SU-DHL-6 (cell line): Measurements from ENCODE around the gene OR4F15.

Source experiments
- H2AFZ ChIP-seq: fragments of 200-600 bp; sonication (generic); 2 replicates; pipeline ENCODE4 v1.6.1; 2014; ENCODE audit warnings: low read depth, mild to moderate bottlenecking, moderate library complexity, mixed read lengths, antibody characterized with exemption, low read length; ENCODE audit not compliant: severe bottlenecking
- H3F3A ChIP-seq: fragments of 200-600 bp; shearing (Covaris generic); 2 replicates; pipeline ENCODE4 v1.6.0; 2016; ENCODE audit warnings: antibody characterized with exemption, mild to moderate bottlenecking; ENCODE audit not compliant: insufficient read depth
- H3K27ac ChIP-seq: fragments of 200-600 bp; sonication (generic); 2 replicates; pipeline ENCODE4 v1.5.1; 2016; ENCODE audit warnings: low read depth, mild to moderate bottlenecking, low read length, moderate library complexity, mixed read lengths
- H3K27me3 ChIP-seq: fragments of 200-600 bp; sonication (generic), shearing (Covaris generic); 2 replicates; pipeline ENCODE4 v1.6.0; 2014; ENCODE audit warnings: mild to moderate bottlenecking, low read length
- H3K36me3 ChIP-seq: fragments of 200-600 bp; sonication (generic); 2 replicates; pipeline ENCODE4 v1.6.1; 2014; ENCODE audit warnings: mild to moderate bottlenecking, low read length, mixed read lengths
- H3K4me2 ChIP-seq: fragments of 300-600, 200-600 bp; shearing (Covaris generic), sonication (generic); 2 replicates; pipeline ENCODE4 v1.6.0; 2014; ENCODE audit warnings: low read length, low read depth, mild to moderate bottlenecking; ENCODE audit not compliant: poor library complexity, severe bottlenecking
- H3K4me3 ChIP-seq: fragments of 200-600 bp; sonication (generic); 2 replicates; pipeline ENCODE4 v1.5.1; 2014; ENCODE audit warnings: antibody characterized with exemption, low read length, mild to moderate bottlenecking, mixed read lengths; ENCODE audit not compliant: insufficient read depth, poor library complexity, severe bottlenecking
- H3K79me2 ChIP-seq: fragments of 200-600 bp; sonication (generic); 2 replicates; pipeline ENCODE4 v1.6.1; 2014; ENCODE audit warnings: mild to moderate bottlenecking, low read length, moderate library complexity; ENCODE audit not compliant: insufficient read depth
- H3K9ac ChIP-seq: fragments of 200-600 bp; sonication (generic); 2 replicates; pipeline ENCODE4 v1.7.0; 2014; ENCODE audit warnings: mild to moderate bottlenecking, low read length
- H3K9me2 ChIP-seq: fragments of 200-600 bp; sonication (generic); replicated peaks from 2 replicates; pipeline ENCODE4 v1.6.1; 2014; ENCODE audit warnings: low read length; ENCODE audit not compliant: insufficient read depth
- H3K9me3 ChIP-seq: fragments of 200-600 bp; sonication (generic); 2 replicates; pipeline ENCODE4 v1.6.1; 2014; ENCODE audit warnings: low read length, mixed read lengths; ENCODE audit not compliant: insufficient read depth
- H4K20me1 ChIP-seq: fragments of 200-600 bp; sonication (generic); 2 replicates; pipeline ENCODE4 v1.6.1; 2014; ENCODE audit warnings: low read depth, mild to moderate bottlenecking, antibody characterized with exemption, low read length, moderate library complexity, mixed read lengths
- CTCF ChIP-seq: fragments of 200-600 bp; sonication (generic); IDR thresholded peaks from one replicate; pipeline ENCODE4 v1.5.1; 2017; ENCODE audit warnings: antibody characterized with exemption, mild to moderate bottlenecking, low read length, moderate library complexity; ENCODE audit not compliant: insufficient read depth, poor library complexity, severe bottlenecking
- EZH2phosphoT487 ChIP-seq: fragments of 200-600 bp; sonication (generic), shearing (Covaris generic); conservative IDR thresholded peaks from 2 replicates; pipeline ENCODE4 v1.6.1; 2018; ENCODE audit warnings: mild to moderate bottlenecking, antibody characterized with exemption, low read length, moderate library complexity, mixed read lengths

The OR4F15 gene

DNA sequence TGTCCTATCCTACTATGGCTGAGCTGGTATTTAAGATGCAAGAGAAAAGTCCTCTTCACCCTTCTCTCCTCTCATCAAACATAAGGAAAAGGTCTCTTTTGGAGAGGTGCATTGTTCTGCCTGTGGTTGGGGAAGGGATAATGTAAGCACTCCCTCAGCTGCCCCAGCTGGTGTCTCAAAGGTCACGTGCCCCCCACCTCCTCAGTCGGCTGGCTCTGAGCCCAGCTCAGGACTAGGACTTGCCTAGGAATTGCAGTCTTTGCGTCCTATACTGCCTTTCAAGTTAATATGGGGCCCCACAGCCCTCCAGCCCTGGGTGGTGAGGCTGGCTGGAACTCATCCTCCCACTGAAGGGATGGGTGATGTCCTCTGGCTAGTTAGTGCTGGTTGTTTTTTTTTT is 29.7 kb downstream of the OR4F15 start:
- H2AFZ ChIP-seq: no peak overlapping the region
- no peak overlapping the region for H3K4me2 ChIP-seq
- no peak for TF ChIP-seq CTCF
- no peaks in the 10 kb centered on the region for H4K20me1 ChIP-seq
- H3K9me2 ChIP-seq: no peaks in the 10 kb centered on the region
- H3K36me3 ChIP-seq: no peaks in the 10 kb centered on the region
- no peak overlapping the region for H3K27ac ChIP-seq
- H3F3A ChIP-seq: no peaks in the 10 kb centered on the region
- H3K9ac ChIP-seq: no peak overlapping the region
- no peaks in the 10 kb centered on the region for H3K9me3 ChIP-seq
- H3K79me2 ChIP-seq: no peaks in the 10 kb centered on the region
- no peaks in the 10 kb centered on the region for H3K27me3 ChIP-seq
- no peak overlapping the region for H3K4me3 ChIP-seq

- no peak overlapping the region for H2AFZ ChIP-seq
- H3K9ac ChIP-seq: no peak overlapping the region
- no peak overlapping the region for H3K4me3 ChIP-seq
- TF ChIP-seq CTCF (no peak), EZH2phosphoT487 (no peak)
- no peaks in the 10 kb centered on the region for H3K9me3 ChIP-seq
- H3K36me3 ChIP-seq: no peaks in the 10 kb centered on the region
- no peaks in the 10 kb centered on the region for H3K9me2 ChIP-seq
- no peak overlapping the region for H3K27ac ChIP-seq
- H3K79me2 ChIP-seq: no peaks in the 10 kb centered on the region
- H3F3A ChIP-seq: no peaks in the 10 kb centered on the region
- H3K27me3 ChIP-seq: no peaks in the 10 kb centered on the region
- H3K4me2 ChIP-seq: no peak overlapping the region
- no peaks in the 10 kb centered on the region for H4K20me1 ChIP-seq
Observed at GRCh38 chr15:101844916-101845315, 32.9 kb downstream of the OR4F15 start.

DNA sequence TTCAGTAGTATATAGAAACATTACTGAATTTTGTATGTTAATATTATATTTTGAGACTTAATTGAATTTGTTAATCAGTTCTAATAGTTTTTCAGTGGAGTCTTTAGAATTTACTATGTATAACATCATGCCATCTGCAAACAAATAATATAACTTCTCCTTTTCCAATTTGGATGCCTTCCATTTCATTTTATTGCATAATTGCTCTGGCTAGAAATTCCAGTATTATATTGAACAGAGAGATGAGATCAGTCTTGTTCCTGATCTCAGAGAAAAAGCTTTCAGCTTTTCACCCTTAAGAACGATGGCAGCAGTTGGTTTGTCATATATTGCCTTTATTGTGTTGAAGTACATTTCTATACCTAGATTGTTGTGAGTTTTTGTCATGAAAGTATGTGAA is 40.4 kb downstream of the OR4F15 start:
- no peaks in the 10 kb centered on the region for H3K36me3 ChIP-seq
- H3K9me2 ChIP-seq: no peaks in the 10 kb centered on the region
- H3K27ac ChIP-seq: no peak overlapping the region
- H3K4me2 ChIP-seq: no peak overlapping the region
- no peak overlapping the region for H3K4me3 ChIP-seq
- no peaks in the 10 kb centered on the region for H3K27me3 ChIP-seq
- no peaks in the 10 kb centered on the region for H4K20me1 ChIP-seq
- no peak overlapping the region for H2AFZ ChIP-seq
- H3F3A ChIP-seq: no peaks in the 10 kb centered on the region
- H3K9me3 ChIP-seq: no peaks in the 10 kb centered on the region
- no peaks in the 10 kb centered on the region for H3K79me2 ChIP-seq
- TF ChIP-seq CTCF: no peak
- no peak overlapping the region for H3K9ac ChIP-seq
